Skeletal muscle tissue (tissue), 4 donors: ENCODE measurements around the gene KCNIP4. TPM values are rescaled to one million over a fixed set of nuclear protein-coding genes. Genes with fewer than 3 reads are reported as not detected.

Experiments
- H3K27ac ChIP-seq: one replicate; pipeline ENCODE4 v1.7.0; 2013; ENCODE audit warnings: mild to moderate bottlenecking, low read depth, low read length, inconsistent platforms
- H3K27me3 ChIP-seq, 3 donors: one replicate each; pipeline ENCODE4 v1.7.0; 2013; ENCODE audit warnings: low read length in 3 of 3; ENCODE audit not compliant: control insufficient read depth in 3 of 3, insufficient read depth in 3 of 3
- H3K36me3 ChIP-seq, 3 donors: one replicate each; pipeline ENCODE4 v1.7.0; 2013; ENCODE audit warnings: low read length in 3 of 3; ENCODE audit not compliant: control insufficient read depth in 3 of 3, insufficient read depth in 3 of 3
- H3K4me1 ChIP-seq, 3 donors: one replicate each; pipeline ENCODE4 v1.7.0; 2013; ENCODE audit warnings: low read length in 3 of 3, mild to moderate bottlenecking in 3 of 3; ENCODE audit not compliant: control insufficient read depth in 3 of 3, insufficient read depth in 3 of 3
- H3K4me3 ChIP-seq, 3 donors: one replicate each; pipeline ENCODE4 v1.7.0; 2013; ENCODE audit warnings: low read length in 3 of 3
- H3K9ac ChIP-seq, 3 donors: one replicate each; pipeline ENCODE4 v1.7.0; 2013; ENCODE audit warnings: low read length in 3 of 3, mild to moderate bottlenecking in 3 of 3, moderate library complexity in 2 of 3, low read depth in 1 of 3
- H3K9me3 ChIP-seq, 3 donors: one replicate each; pipeline ENCODE4 v1.7.0; 2013; ENCODE audit warnings: low read length in 3 of 3; ENCODE audit not compliant: control insufficient read depth in 3 of 3
- total RNA-seq: library from RNA; depleted of rRNA; stranded (reverse); fragments of >200 nt; gene quantifications from one replicate; pipeline ENCODE4 v1.2.3, GENCODE V29; 2014
- donor health status: Osteomylitis.

Gene KCNIP4
- total RNA-seq, 1 donor from 2014 or later: 0.52 TPM

- H3K36me3 ChIP-seq: no peaks in the 10 kb centered on the region
- no peaks in the 10 kb centered on the region for H3K4me1 ChIP-seq
- no peak overlapping the region for H3K9ac ChIP-seq
- no peak overlapping the region for H3K4me3 ChIP-seq
- no peak overlapping the region for H3K27ac ChIP-seq
- no peaks in the 10 kb centered on the region for H3K9me3 ChIP-seq
- H3K27me3 ChIP-seq: no peaks in the 10 kb centered on the region
These were observed 83.9 kb downstream of the KCNIP4 start for GRCh38 chr4:21864686-21865085.

- Histone ChIP-seq H3K27me3 (no peaks in the 10 kb centered on the region), H3K4me1 (no peaks in the 10 kb centered on the region), H3K4me3 (no peak overlapping the region), H3K27ac (no peak overlapping the region), H3K9ac (no peak overlapping the region), H3K36me3 (no peaks in the 10 kb centered on the region), H3K9me3 (no peaks in the 10 kb centered on the region)
These were observed 85.7 kb downstream of the KCNIP4 start for GRCh38 chr4:21862917-21863316.

- no peaks in the 10 kb centered on the region for H3K27me3 ChIP-seq
- no peak overlapping the region for H3K4me3 ChIP-seq
- peaks cover 0 to 3% (median 0%) of the 10 kb centered on the region in 3 donors for H3K9me3 ChIP-seq
- H3K9ac ChIP-seq: no peak overlapping the region
- H3K4me1 ChIP-seq: no peaks in the 10 kb centered on the region
- H3K27ac ChIP-seq: no peak overlapping the region
- H3K36me3 ChIP-seq: no peaks in the 10 kb centered on the region
These were observed 89.6 kb downstream of the KCNIP4 start for GRCh38 chr4:21858971-21859370.

GRCh38 chr4:21856754-21857153 lies 91.8 kb downstream of the KCNIP4 start:
- H3K27me3 ChIP-seq: no peaks in the 10 kb centered on the region
- peaks cover 0 to 3% (median 0%) of the 10 kb centered on the region in 3 donors for H3K9me3 ChIP-seq
- H3K9ac ChIP-seq: no peak overlapping the region
- no peaks in the 10 kb centered on the region for H3K4me1 ChIP-seq
- no peaks in the 10 kb centered on the region for H3K36me3 ChIP-seq
- no peak overlapping the region for H3K27ac ChIP-seq
- H3K4me3 ChIP-seq: no peak overlapping the region

- no peaks in the 10 kb centered on the region for H3K36me3 ChIP-seq
- H3K27ac ChIP-seq: no peak overlapping the region
- H3K9me3 ChIP-seq: peaks cover 0 to 3% (median 0%) of the 10 kb centered on the region in 3 donors
- no peak overlapping the region for H3K9ac ChIP-seq
- H3K27me3 ChIP-seq: no peaks in the 10 kb centered on the region
- no peaks in the 10 kb centered on the region for H3K4me1 ChIP-seq
- no peak overlapping the region for H3K4me3 ChIP-seq
These were observed 92.3 kb downstream of the KCNIP4 start for GRCh38 chr4:21856301-21856700.

GRCh38 chr4:21849077-21849476 lies 99.5 kb downstream of the KCNIP4 start:
- Histone ChIP-seq H3K4me3 (no peak overlapping the region), H3K9ac (no peak overlapping the region), H3K27ac (no peak overlapping the region), H3K4me1 (no peaks in the 10 kb centered on the region), H3K36me3 (no peaks in the 10 kb centered on the region), H3K27me3 (no peaks in the 10 kb centered on the region), H3K9me3 (no peaks in the 10 kb centered on the region)

- Histone ChIP-seq H3K36me3 (no peaks in the 10 kb centered on the region), H3K27ac (no peak overlapping the region), H3K9ac (no peak overlapping the region), H3K9me3 (no peaks in the 10 kb centered on the region), H3K4me1 (no peaks in the 10 kb centered on the region), H3K27me3 (no peaks in the 10 kb centered on the region), H3K4me3 (no peak overlapping the region)
These were observed 100.6 kb downstream of the KCNIP4 start for GRCh38 chr4:21848021-21848420.

- H3K4me3 ChIP-seq: no peak overlapping the region
- no peaks in the 10 kb centered on the region for H3K36me3 ChIP-seq
- H3K4me1 ChIP-seq: no peaks in the 10 kb centered on the region
- no peak overlapping the region for H3K27ac ChIP-seq
- H3K27me3 ChIP-seq: no peaks in the 10 kb centered on the region
- H3K9me3 ChIP-seq: no peaks in the 10 kb centered on the region
- no peak overlapping the region for H3K9ac ChIP-seq
These were observed 102.9 kb downstream of the KCNIP4 start for GRCh38 chr4:21845663-21846062.

GRCh38 chr4:21835712-21836111 lies 112.9 kb downstream of the KCNIP4 start:
- Histone ChIP-seq H3K27me3 (no peaks in the 10 kb centered on the region), H3K9ac (no peak overlapping the region), H3K4me3 (no peak overlapping the region), H3K9me3 (no peaks in the 10 kb centered on the region), H3K4me1 (no peaks in the 10 kb centered on the region), H3K36me3 (no peaks in the 10 kb centered on the region), H3K27ac (no peak overlapping the region)

- H3K9me3 ChIP-seq: no peaks in the 10 kb centered on the region
- no peaks in the 10 kb centered on the region for H3K27me3 ChIP-seq
- H3K9ac ChIP-seq: no peak overlapping the region
- H3K4me1 ChIP-seq: no peaks in the 10 kb centered on the region
- H3K36me3 ChIP-seq: no peaks in the 10 kb centered on the region
- H3K4me3 ChIP-seq: no peak overlapping the region
- no peak overlapping the region for H3K27ac ChIP-seq
These were observed 118.3 kb downstream of the KCNIP4 start for GRCh38 chr4:21830272-21830671.

- Histone ChIP-seq H3K9ac (no peak overlapping the region), H3K4me1 (no peaks in the 10 kb centered on the region), H3K9me3 (no peaks in the 10 kb centered on the region), H3K36me3 (no peaks in the 10 kb centered on the region), H3K27me3 (no peaks in the 10 kb centered on the region), H3K27ac (no peak overlapping the region), H3K4me3 (no peak overlapping the region)
These were observed 121.0 kb downstream of the KCNIP4 start for GRCh38 chr4:21827575-21827974.
